Right lobe of liver (tissue), 6 donors: Measurements from ENCODE around the gene TRAPPC2L. TPM values are rescaled to one million over a fixed set of nuclear protein-coding genes. Genes with fewer than 3 reads are reported as not detected.

ENCODE experiments used
- ATAC-seq, 4 donors: fragments of 200-7000 bp; cut with Tn5 transposase; one replicate each; pipeline ENCODE4 v1.9.1; 2020; ENCODE audit warnings: mild to moderate bottlenecking in 4 of 4, moderate library complexity in 4 of 4
- DNase-seq, 3 donors: peaks; one replicate each; pipeline ENCODE4 v3.0.0-alpha.2; 2020
- H3K27ac ChIP-seq, 3 donors: fragments of 200-600 bp; one replicate each; pipeline ENCODE4 v1.8.0; 2022
- H3K27me3 ChIP-seq, 2 donors: fragments of 200-600 bp; one replicate each; pipeline ENCODE4 v1.8.0; 2022
- H3K36me3 ChIP-seq, 4 donors: fragments of 200-600 bp; sonication (generic) in 1 of 4; one replicate each; pipeline versions ENCODE4 v1.5.1 to v1.8.0; 2017 to 2022; ENCODE audit warnings: control low read depth in 1 of 4
- H3K4me1 ChIP-seq, 4 donors: fragments of 200-600 bp; sonication (generic) in 1 of 4; one replicate each; pipeline versions ENCODE4 v1.5.1 to v1.8.0; 2017 to 2022; ENCODE audit warnings: control low read depth in 1 of 4
- H3K4me3 ChIP-seq, 3 donors: fragments of 200-600 bp; one replicate each; pipeline ENCODE4 v1.8.0; 2022
- H3K9me3 ChIP-seq, 4 donors: fragments of 200-600 bp; sonication (generic) in 1 of 4; one replicate each; pipeline versions ENCODE4 v1.5.1 to v1.8.0; 2017 to 2022; ENCODE audit warnings: control low read depth in 1 of 4
- POLR2A ChIP-seq: fragments of 450-650 bp; IDR thresholded peaks from one replicate; pipeline ENCODE4 v1.6.1; 2017; ENCODE audit warnings: antibody characterized with exemption, mild to moderate bottlenecking
- WGBS: methylation state at CpG from one replicate; pipeline ENCODE4 v1.1.6; 2018; ENCODE audit warnings: low coverage, low lambda C conversion rate; ENCODE audit not compliant: insufficient coverage; ENCODE audit errors: missing lambda C conversion rate; 5-methylcytosine and 5-hydroxymethylcytosine counted together
- intact Hi-C, 2 donors: fragments of 100-400 bp; cut with DNase I; formaldehyde crosslinking; loops; one replicate each; pipeline versions ENCODE4 v1.11.2 to v1.14.1; 2022
- total RNA-seq, 6 experiments: library from RNA; depleted of rRNA in 2 of 6; stranded (reverse); fragments of >200 nt in 2 of 6; fragmentation: NEBNext Ultra II Directional in 3 of 6; extraction: Animal tissue kit (Norgen Biotek cat#: 25700) in 3 of 6; gene quantifications; one replicate each; pipeline versions ENCODE4 v1.1.0 to v1.2.4, GENCODE V29; 2016 to 2023
- TF ChIP-seq, protein P1 (sequence below), 4 donors: fragments of 200-600 bp in 3 of 4; fragments of 450-650 bp in 1 of 4; IDR thresholded peaks; one replicate each; pipeline versions ENCODE4 v1.5.1 to v1.8.0; 2016 to 2022; ENCODE audit warnings: antibody characterized with exemption in 4 of 4, mild to moderate bottlenecking in 2 of 4
- donor health status: DM: no; HTN: yes; CAD: no.
- donor health status: DM: no; HTN: no; CAD: no.
- donor health status: DM: no; HTN: no; CAD: no.
- donor health status: DM: no; HTN: yes; CAD: no.
- donor health status: DM: no; HTN: yes; CAD: no.

Gene TRAPPC2L
- total RNA-seq, 6 experiments from 2014 or later: 15.1 to 25.5 (median 20.1) TPM

- intact Hi-C loops: loop anchor here in 1 of 2 donors (10.0 kb wide), 2 partner anchors 52 to 352 kb away; partner anchors contain the start of gene PABPN1L
- ATAC-seq: no peak
- Histone ChIP-seq H3K9me3 (no peaks in the 10 kb centered on the region), H3K27me3 (no peaks in the 10 kb centered on the region), H3K36me3 (peaks cover 0 to 5% (median 0%) of the 10 kb centered on the region in 4 donors), H3K4me3 (peak overlapping the region; percentile 74 to 99 (median 85)), H3K4me1 (peaks cover 0 to 18% (median 4%) of the 10 kb centered on the region in 4 donors), H3K27ac (peak overlapping the region; percentile 45 to 90 (median 75))
- TF ChIP-seq POLR2A: no peak
- TF ChIP-seq, protein P1, sequence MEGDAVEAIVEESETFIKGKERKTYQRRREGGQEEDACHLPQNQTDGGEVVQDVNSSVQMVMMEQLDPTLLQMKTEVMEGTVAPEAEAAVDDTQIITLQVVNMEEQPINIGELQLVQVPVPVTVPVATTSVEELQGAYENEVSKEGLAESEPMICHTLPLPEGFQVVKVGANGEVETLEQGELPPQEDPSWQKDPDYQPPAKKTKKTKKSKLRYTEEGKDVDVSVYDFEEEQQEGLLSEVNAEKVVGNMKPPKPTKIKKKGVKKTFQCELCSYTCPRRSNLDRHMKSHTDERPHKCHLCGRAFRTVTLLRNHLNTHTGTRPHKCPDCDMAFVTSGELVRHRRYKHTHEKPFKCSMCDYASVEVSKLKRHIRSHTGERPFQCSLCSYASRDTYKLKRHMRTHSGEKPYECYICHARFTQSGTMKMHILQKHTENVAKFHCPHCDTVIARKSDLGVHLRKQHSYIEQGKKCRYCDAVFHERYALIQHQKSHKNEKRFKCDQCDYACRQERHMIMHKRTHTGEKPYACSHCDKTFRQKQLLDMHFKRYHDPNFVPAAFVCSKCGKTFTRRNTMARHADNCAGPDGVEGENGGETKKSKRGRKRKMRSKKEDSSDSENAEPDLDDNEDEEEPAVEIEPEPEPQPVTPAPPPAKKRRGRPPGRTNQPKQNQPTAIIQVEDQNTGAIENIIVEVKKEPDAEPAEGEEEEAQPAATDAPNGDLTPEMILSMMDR (IDR thresholded peaks at IDR 0.05): no peak
- DNase-seq: no peak
- 14% methylated on average over 12 of the region's 37 CpGs for WGBS
Observed at GRCh38 chr16:88812513-88813268, 44.2 kb upstream of the TRAPPC2L start.

DNA sequence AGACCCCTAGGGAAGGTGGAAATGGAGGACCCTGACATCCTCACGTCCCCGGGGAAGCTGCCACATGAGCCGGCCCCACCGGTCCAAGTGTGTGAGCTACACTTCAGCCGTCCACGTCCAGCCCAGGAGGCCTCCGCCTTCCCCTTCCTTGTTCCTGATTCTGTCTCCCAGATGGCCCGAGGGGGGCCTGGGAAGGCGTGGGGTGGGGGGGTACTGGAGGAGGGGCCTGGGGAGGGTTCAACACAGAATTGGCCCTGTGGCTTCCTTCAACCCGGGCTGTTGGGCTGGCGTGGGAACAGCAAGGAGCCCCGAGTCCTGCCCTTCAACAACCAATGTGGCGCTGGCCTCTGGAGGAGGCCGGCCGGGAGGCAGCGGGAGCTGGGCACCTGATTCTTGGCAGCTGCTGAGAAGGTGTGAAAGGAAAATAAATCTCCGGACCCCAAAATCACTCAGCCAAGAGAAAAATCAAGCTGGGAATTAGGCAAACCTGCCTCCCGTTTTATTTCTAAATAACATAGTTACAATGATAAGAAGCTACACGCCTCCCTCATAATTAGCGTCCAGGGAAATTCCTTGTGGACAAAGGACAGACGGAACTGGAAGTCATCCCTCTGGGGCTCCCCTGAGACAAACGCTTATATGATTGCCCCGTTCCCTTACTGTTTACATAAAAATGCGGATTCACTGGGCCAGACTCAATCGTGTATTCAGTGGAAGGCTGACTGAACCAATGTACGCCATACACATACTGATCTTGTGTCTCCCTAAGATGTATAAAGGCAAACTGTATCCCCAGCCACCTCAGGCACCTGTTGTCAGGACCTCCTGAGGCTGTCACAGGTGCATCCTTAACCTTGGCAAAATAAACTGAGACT is 43.4 kb upstream of the TRAPPC2L start:
- H3K27ac ChIP-seq: no peak overlapping the region
- H3K9me3 ChIP-seq: no peaks in the 10 kb centered on the region
- intact Hi-C loops: loop anchor here in 1 of 2 donors (10.0 kb wide), 2 partner anchors 51 to 351 kb away; partner anchors contain the start of gene PABPN1L
- H3K4me1 ChIP-seq: peaks cover 0 to 18% (median 4%) of the 10 kb centered on the region in 4 donors
- no peak for TF ChIP-seq POLR2A
- TF ChIP-seq, protein P1 (IDR thresholded peaks at IDR 0.05): no peak
- 47% methylated on average over 9 of the region's 26 CpGs for WGBS
- no peak overlapping the region for H3K4me3 ChIP-seq
- H3K27me3 ChIP-seq: no peaks in the 10 kb centered on the region
- ATAC-seq (no peak), DNase-seq (no peak)
- peaks cover 0 to 5% (median 0%) of the 10 kb centered on the region in 4 donors for H3K36me3 ChIP-seq

GRCh38 chr16:88814144-88814502 is 42.8 kb upstream of the TRAPPC2L start:
- H3K27ac ChIP-seq: no peak overlapping the region
- WGBS: no CpG with 5 or more reads among the region's 13 CpGs
- H3K36me3 ChIP-seq: peaks cover 0 to under 1% (median 0%) of the 10 kb centered on the region in 4 donors
- no peaks in the 10 kb centered on the region for H3K9me3 ChIP-seq
- DNase-seq (no peak), ATAC-seq (no peak)
- no peaks in the 10 kb centered on the region for H3K27me3 ChIP-seq
- TF ChIP-seq, protein P1 (IDR thresholded peaks at IDR 0.05): no peak
- no peak for TF ChIP-seq POLR2A
- H3K4me3 ChIP-seq: no peak overlapping the region
- peaks cover 0 to 18% (median 4%) of the 10 kb centered on the region in 4 donors for H3K4me1 ChIP-seq
- intact Hi-C loops: loop anchor here in 1 of 2 donors (10.0 kb wide), 2 partner anchors 51 to 351 kb away; partner anchors contain the start of gene PABPN1L

DNA sequence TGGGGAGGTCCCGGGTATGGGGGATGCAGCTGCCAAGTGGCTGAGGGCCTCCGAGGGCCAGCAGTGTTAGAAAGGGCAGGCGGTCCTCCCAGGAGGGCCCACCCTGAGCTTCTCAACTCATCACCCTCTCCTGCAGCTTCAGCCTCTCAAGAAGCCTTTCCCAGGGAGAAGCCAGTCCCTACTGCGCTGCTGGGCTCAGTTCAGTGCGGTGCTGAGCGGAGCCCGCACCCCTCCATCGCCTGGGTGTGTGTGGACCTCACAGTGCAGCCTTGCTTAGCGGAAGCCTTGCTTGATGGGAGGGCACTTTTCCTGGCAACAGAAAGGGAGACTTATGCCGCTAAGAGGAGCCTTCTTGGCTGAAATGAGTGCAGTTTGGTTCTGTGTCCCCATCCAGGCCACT is 41.7 kb upstream of the TRAPPC2L start:
- no CpG with 5 or more reads among the region's 10 CpGs for WGBS
- intact Hi-C loops: loop anchor here in 1 of 2 donors (10.0 kb wide), 2 partner anchors 50 to 350 kb away; partner anchors contain the start of gene PABPN1L

More for the DNA sequence above, 41.7 kb upstream of the TRAPPC2L start:
- Histone ChIP-seq H3K4me1 (peaks cover 0 to 17% (median 4%) of the 10 kb centered on the region in 4 donors), H3K27me3 (no peaks in the 10 kb centered on the region), H3K4me3 (no peak overlapping the region), H3K36me3 (no peaks in the 10 kb centered on the region), H3K9me3 (no peaks in the 10 kb centered on the region), H3K27ac (no peak overlapping the region)
- TF ChIP-seq, protein P1 (IDR thresholded peaks at IDR 0.05): no peak
- TF ChIP-seq POLR2A: no peak
- DNase-seq (no peak), ATAC-seq (no peak)
